H9 (cell line): ENCODE measurements around the gene PPP1R9A. TPM values are rescaled to one million over a fixed set of nuclear protein-coding genes. Genes with fewer than 3 reads are reported as not detected.

Source experiments
- DNase-seq: peaks from one replicate; pipeline ENCODE4 v3.0.0-alpha.2; 2017
- H2AFZ ChIP-seq: one replicate; pipeline ENCODE4 v1.6.1; 2013; ENCODE audit warnings: mild to moderate bottlenecking, low read length, control low read depth, moderate library complexity
- H2AK5ac ChIP-seq: 2 replicates; pipeline ENCODE4 v1.6.1; 2013; ENCODE audit warnings: low read length, control low read depth, mixed read lengths; ENCODE audit not compliant: insufficient read length
- H2BK120ac ChIP-seq: one replicate; pipeline ENCODE4 v1.6.1; 2013; ENCODE audit warnings: low read depth, mild to moderate bottlenecking, low read length, control low read depth, inconsistent platforms; ENCODE audit not compliant: poor library complexity, severe bottlenecking
- H2BK12ac ChIP-seq: 2 replicates; pipeline ENCODE4 v1.6.1; 2013; ENCODE audit warnings: low read length, control low read depth, mixed read lengths, low read depth; ENCODE audit not compliant: insufficient read length
- H2BK15ac ChIP-seq: 2 replicates; pipeline ENCODE4 v1.6.1; 2013; ENCODE audit warnings: low read depth, low read length, control low read depth
- H2BK20ac ChIP-seq: one replicate; pipeline ENCODE4 v1.6.1; 2013; ENCODE audit warnings: low read depth, mild to moderate bottlenecking, low read length, control low read depth, inconsistent platforms; ENCODE audit not compliant: poor library complexity, severe bottlenecking
- H2BK5ac ChIP-seq: 2 replicates; pipeline ENCODE4 v1.6.1; 2013; ENCODE audit warnings: low read length, control low read depth, mixed read lengths; ENCODE audit not compliant: insufficient read length
- H3K14ac ChIP-seq: 2 replicates; pipeline ENCODE4 v1.6.1; 2013; ENCODE audit warnings: low read length, control low read depth; ENCODE audit not compliant: insufficient read depth
- H3K18ac ChIP-seq: 2 replicates; pipeline ENCODE4 v1.6.1; 2013; ENCODE audit warnings: low read depth, mild to moderate bottlenecking, mixed read lengths, low read length, control low read depth; ENCODE audit not compliant: insufficient read length
- H3K23ac ChIP-seq: 2 replicates; pipeline ENCODE4 v1.6.1; 2013; ENCODE audit warnings: low read length, control low read depth, mixed read lengths, low read depth; ENCODE audit not compliant: insufficient read length
- H3K23me2 ChIP-seq: 2 replicates; pipeline ENCODE4 v1.6.1; 2013; ENCODE audit warnings: low read depth, mild to moderate bottlenecking, mixed read lengths, low read length, control low read depth; ENCODE audit not compliant: insufficient read length, poor library complexity, severe bottlenecking
- H3K27ac ChIP-seq: 2 replicates; pipeline ENCODE4 v1.5.1; 2013; ENCODE audit warnings: low read length, control low read depth, mixed read lengths, low read depth; ENCODE audit not compliant: insufficient read length
- H3K27me3 ChIP-seq: 2 replicates; pipeline ENCODE4 v1.6.1; 2013; ENCODE audit warnings: low read length, control low read depth, inconsistent platforms; ENCODE audit not compliant: insufficient read depth
- H3K4ac ChIP-seq: 2 replicates; pipeline ENCODE4 v1.6.1; 2013; ENCODE audit warnings: low read depth, mild to moderate bottlenecking, control low read depth, inconsistent platforms, low read length, moderate library complexity
- H3K4me1 ChIP-seq: 2 replicates; pipeline ENCODE4 v1.6.1; 2013; ENCODE audit warnings: low read length, control low read depth, inconsistent platforms; ENCODE audit not compliant: insufficient read depth
- H3K4me2 ChIP-seq: 2 replicates; pipeline ENCODE4 v1.6.1; 2013; ENCODE audit warnings: low read length, control low read depth, mixed read lengths; ENCODE audit not compliant: insufficient read length, insufficient read depth
- H3K56ac ChIP-seq: 2 replicates; pipeline ENCODE4 v1.6.1; 2013; ENCODE audit warnings: low read depth, mild to moderate bottlenecking, mixed read lengths, low read length, control low read depth; ENCODE audit not compliant: insufficient read length
- H3K79me1 ChIP-seq: 2 replicates; pipeline ENCODE4 v1.6.1; 2013; ENCODE audit warnings: low read depth, mild to moderate bottlenecking, moderate library complexity, low read length, control low read depth, inconsistent platforms; ENCODE audit not compliant: insufficient read depth, poor library complexity, severe bottlenecking
- H3K79me2 ChIP-seq: 2 replicates; pipeline ENCODE4 v1.6.1; 2013; ENCODE audit warnings: low read length, control low read depth, inconsistent platforms; ENCODE audit not compliant: insufficient read depth
- H3K9ac ChIP-seq: 2 replicates; pipeline ENCODE4 v1.6.1; 2013; ENCODE audit warnings: low read length, control low read depth, mixed read lengths; ENCODE audit not compliant: insufficient read length; ENCODE audit errors: extremely low read depth
- H3K9me3 ChIP-seq: one replicate; pipeline ENCODE4 v1.6.1; 2013; ENCODE audit warnings: low read depth, low read length, inconsistent platforms; ENCODE audit not compliant: control insufficient read depth
- H3T11ph ChIP-seq: one replicate; pipeline ENCODE4 v1.6.1; 2013; ENCODE audit warnings: mild to moderate bottlenecking, low read length, control low read depth, inconsistent platforms
- H4K20me1 ChIP-seq: one replicate; pipeline ENCODE4 v1.6.1; 2013; ENCODE audit not compliant: control insufficient read depth, insufficient read length, insufficient read depth
- H4K5ac ChIP-seq: 2 replicates; pipeline ENCODE4 v1.6.1; 2013; ENCODE audit warnings: low read depth, mild to moderate bottlenecking, mixed read lengths, low read length, control low read depth; ENCODE audit not compliant: insufficient read length
- H4K8ac ChIP-seq: replicated peaks from 2 replicates; pipeline ENCODE4 v1.6.1; 2013; ENCODE audit warnings: low read length, control low read depth, mixed read lengths, low read depth; ENCODE audit not compliant: insufficient read length
- H4K91ac ChIP-seq: 2 replicates; pipeline ENCODE4 v1.6.1; 2013; ENCODE audit warnings: low read depth, mild to moderate bottlenecking, moderate library complexity, mixed read lengths, low read length, control low read depth; ENCODE audit not compliant: insufficient read length
- H3K27ac Mint-ChIP-seq, 3 experiments: 2 replicates in 2 of 3; 3 replicates in 1 of 3; pipeline ENCODE4 v1.8.0; 2020 to 2021; ENCODE audit warnings: mixed read lengths in 3 of 3, mild to moderate bottlenecking in 1 of 3, moderate library complexity in 1 of 3
- H3K27me3 Mint-ChIP-seq: 2 replicates; pipeline ENCODE4 v1.8.0; 2021; ENCODE audit warnings: low read depth, mild to moderate bottlenecking, moderate library complexity, mixed read lengths
- H3K36me3 Mint-ChIP-seq, 3 experiments: 2 replicates in 2 of 3; 3 replicates in 1 of 3; pipeline ENCODE4 v1.8.0; 2020 to 2021; ENCODE audit warnings: low read depth in 3 of 3, mixed read lengths in 3 of 3; ENCODE audit not compliant: insufficient read depth in 1 of 3
- H3K4me1 Mint-ChIP-seq, 2 experiments: 2 replicates each; pipeline ENCODE4 v1.8.0; 2020; ENCODE audit warnings: mixed read lengths in 2 of 2
- H3K4me3 Mint-ChIP-seq, 2 experiments: 2 replicates in 1 of 2; 3 replicates in 1 of 2; pipeline ENCODE4 v1.8.0; 2020 to 2021; ENCODE audit warnings: mild to moderate bottlenecking in 2 of 2, mixed read lengths in 2 of 2, moderate library complexity in 1 of 2
- H3K9me3 Mint-ChIP-seq, 2 experiments: 2 replicates in 1 of 2; 3 replicates in 1 of 2; pipeline ENCODE4 v1.8.0; 2020; ENCODE audit warnings: mild to moderate bottlenecking in 2 of 2, mixed read lengths in 2 of 2, moderate library complexity in 1 of 2
- WGBS: extraction: QIAGEN DNeasy Blood & Tissue Kit; methylation state at CpG from one replicate; pipeline ENCODE4 v1.1.7; 2013; ENCODE audit warnings: missing lambda C conversion rate, low lambda C conversion rate, mixed read lengths; ENCODE audit not compliant: insufficient read length; ENCODE audit errors: extremely low coverage; 5-methylcytosine and 5-hydroxymethylcytosine counted together
- total RNA-seq: library from RNA; stranded (reverse); gene quantifications from 2 replicates; pipeline ENCODE4 v1.2.1, GENCODE V29; 2021
- TF ChIP-seq, protein P1 (sequence below): fragments of 200-600 bp; sonication (generic); conservative IDR thresholded peaks from 3 replicates; pipeline ENCODE4 v1.8.0; 2021; ENCODE audit warnings: antibody characterized with exemption, mild to moderate bottlenecking

PPP1R9A gene
- total RNA-seq, 1 experiment from 2014 or later = 17.0 TPM

DNA sequence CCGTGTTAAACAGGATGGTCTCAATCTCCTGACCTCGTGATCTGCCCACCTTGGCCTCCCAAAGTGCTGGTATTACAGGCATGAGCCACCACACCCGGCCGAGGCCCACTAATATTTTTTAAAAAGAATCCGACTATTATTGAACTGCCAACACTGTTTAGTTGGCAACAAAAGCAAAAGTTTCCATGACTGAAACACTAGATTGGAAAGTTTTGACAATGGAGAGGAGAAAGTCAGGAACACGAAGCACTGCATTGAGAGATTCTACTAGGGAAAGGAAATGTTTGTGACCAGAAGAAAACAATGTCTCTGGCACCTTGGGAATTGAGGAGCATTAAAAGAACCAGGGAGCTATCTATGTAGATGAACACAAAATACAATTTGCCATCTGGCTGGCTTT is 13.7 kb upstream of the PPP1R9A start:
- H3K79me1 ChIP-seq = no peaks in the 10 kb centered on the region
- no peak overlapping the region for H2BK120ac ChIP-seq
- no peak overlapping the region for H2AK5ac ChIP-seq
- no peak overlapping the region for H2AFZ ChIP-seq
- H4K5ac ChIP-seq = no peak overlapping the region
- H4K20me1 ChIP-seq = no peaks in the 10 kb centered on the region
- H3K23ac ChIP-seq = no peak overlapping the region
- H3K9me3 Mint-ChIP-seq = no peaks in the 10 kb centered on the region
- no peaks in the 10 kb centered on the region for H3K36me3 Mint-ChIP-seq
- H3K56ac ChIP-seq = no peak overlapping the region
- H3K14ac ChIP-seq = no peak overlapping the region
- no peak overlapping the region for H4K8ac ChIP-seq
- H3K4me1 Mint-ChIP-seq = peaks cover 0 to 4% of the 10 kb centered on the region in 2 experiments; a peak in 1 of 4 replicates
- no peak overlapping the region for H2BK5ac ChIP-seq
- no peak overlapping the region for H3K9ac ChIP-seq
- no peak overlapping the region for H3K18ac ChIP-seq
- no peaks in the 10 kb centered on the region for H3K27me3 Mint-ChIP-seq
- H3K27ac Mint-ChIP-seq = no peak overlapping the region
- no peaks in the 10 kb centered on the region for H3K23me2 ChIP-seq
- H3T11ph ChIP-seq = no peak overlapping the region
- H3K9me3 ChIP-seq = no peaks in the 10 kb centered on the region
- H3K79me2 ChIP-seq = no peaks in the 10 kb centered on the region
- no peaks in the 10 kb centered on the region for H3K27me3 ChIP-seq
- no peak overlapping the region for H3K4me3 Mint-ChIP-seq
- DNase-seq = no peak
- H2BK15ac ChIP-seq = no peak overlapping the region
- no CpG with 5 or more reads among the region's 6 CpGs for WGBS
- H2BK12ac ChIP-seq = no peak overlapping the region
- H3K27ac ChIP-seq = no peak overlapping the region
- H3K4me2 ChIP-seq = no peak overlapping the region
- no peak overlapping the region for H3K4ac ChIP-seq
- H2BK20ac ChIP-seq = no peak overlapping the region
- no peak overlapping the region for H4K91ac ChIP-seq
- H3K4me1 ChIP-seq = no peaks in the 10 kb centered on the region
- TF ChIP-seq, protein P1, sequence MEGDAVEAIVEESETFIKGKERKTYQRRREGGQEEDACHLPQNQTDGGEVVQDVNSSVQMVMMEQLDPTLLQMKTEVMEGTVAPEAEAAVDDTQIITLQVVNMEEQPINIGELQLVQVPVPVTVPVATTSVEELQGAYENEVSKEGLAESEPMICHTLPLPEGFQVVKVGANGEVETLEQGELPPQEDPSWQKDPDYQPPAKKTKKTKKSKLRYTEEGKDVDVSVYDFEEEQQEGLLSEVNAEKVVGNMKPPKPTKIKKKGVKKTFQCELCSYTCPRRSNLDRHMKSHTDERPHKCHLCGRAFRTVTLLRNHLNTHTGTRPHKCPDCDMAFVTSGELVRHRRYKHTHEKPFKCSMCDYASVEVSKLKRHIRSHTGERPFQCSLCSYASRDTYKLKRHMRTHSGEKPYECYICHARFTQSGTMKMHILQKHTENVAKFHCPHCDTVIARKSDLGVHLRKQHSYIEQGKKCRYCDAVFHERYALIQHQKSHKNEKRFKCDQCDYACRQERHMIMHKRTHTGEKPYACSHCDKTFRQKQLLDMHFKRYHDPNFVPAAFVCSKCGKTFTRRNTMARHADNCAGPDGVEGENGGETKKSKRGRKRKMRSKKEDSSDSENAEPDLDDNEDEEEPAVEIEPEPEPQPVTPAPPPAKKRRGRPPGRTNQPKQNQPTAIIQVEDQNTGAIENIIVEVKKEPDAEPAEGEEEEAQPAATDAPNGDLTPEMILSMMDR = no peak
